ENCODE measurements around the gene LEO1.

GRCh38 chr15:51917493-51917892 is 54.1 kb downstream of the LEO1 start:
- no peak for TF ChIP-seq POLR2AphosphoS5 (IDR thresholded peaks at IDR 0.05; ENCODE audit: low read depth, low read length)
- no peak for TF ChIP-seq POLR2A (IDR thresholded peaks at IDR 0.05; ENCODE audit: low read depth, low read length)

Data from GM12892 (cell line).